ENCODE results near the gene INPP5D.

Gene INPP5D

GRCh38 chr2:233145726-233146125 is 85.6 kb downstream of the INPP5D start:
- no peak for ATAC-seq
- TF ChIP-seq OSR1 (CRISPR knock-in tag; IDR thresholded peaks at IDR 0.05), result no peak
- no peak for TF ChIP-seq PPARA (CRISPR knock-in tag; IDR thresholded peaks at IDR 0.05; ENCODE audit: borderline replicate concordance)
- TF ChIP-seq, protein P1, sequence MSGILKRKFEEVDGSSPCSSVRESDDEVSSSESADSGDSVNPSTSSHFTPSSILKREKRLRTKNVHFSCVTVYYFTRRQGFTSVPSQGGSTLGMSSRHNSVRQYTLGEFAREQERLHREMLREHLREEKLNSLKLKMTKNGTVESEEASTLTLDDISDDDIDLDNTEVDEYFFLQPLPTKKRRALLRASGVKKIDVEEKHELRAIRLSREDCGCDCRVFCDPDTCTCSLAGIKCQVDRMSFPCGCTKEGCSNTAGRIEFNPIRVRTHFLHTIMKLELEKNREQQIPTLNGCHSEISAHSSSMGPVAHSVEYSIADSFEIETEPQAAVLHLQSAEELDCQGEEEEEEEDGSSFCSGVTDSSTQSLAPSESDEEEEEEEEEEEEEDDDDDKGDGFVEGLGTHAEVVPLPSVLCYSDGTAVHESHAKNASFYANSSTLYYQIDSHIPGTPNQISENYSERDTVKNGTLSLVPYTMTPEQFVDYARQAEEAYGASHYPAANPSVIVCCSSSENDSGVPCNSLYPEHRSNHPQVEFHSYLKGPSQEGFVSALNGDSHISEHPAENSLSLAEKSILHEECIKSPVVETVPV (CRISPR knock-in tag; IDR thresholded peaks at IDR 0.05), result no peak
- no peak for TF ChIP-seq ISL1 (CRISPR knock-in tag; IDR thresholded peaks at IDR 0.05)
- no peak for TF ChIP-seq ESRRG (CRISPR knock-in tag; IDR thresholded peaks at IDR 0.05)

GRCh38 chr2:233146194-233146593 is 86.1 kb downstream of the INPP5D start:
- TF ChIP-seq BACH2 (CRISPR knock-in tag; IDR thresholded peaks at IDR 0.05; ENCODE audit: borderline replicate concordance) (no peak), ZNF70 (CRISPR knock-in tag; IDR thresholded peaks at IDR 0.05) (no peak), CSDC2 (CRISPR knock-in tag; IDR thresholded peaks at IDR 0.05) (no peak), ZNF565 (CRISPR knock-in tag; conservative IDR thresholded peaks at IDR 0.05; ENCODE audit: low read depth) (no peak), ZFP3 (CRISPR knock-in tag; IDR thresholded peaks at IDR 0.05) (no peak), SNAI2 (CRISPR knock-in tag; IDR thresholded peaks at IDR 0.05) (no peak), ZNF8 (CRISPR knock-in tag; IDR thresholded peaks at IDR 0.05) (no peak), TCF4 (CRISPR knock-in tag; IDR thresholded peaks at IDR 0.05; ENCODE audit: borderline replicate concordance) (no peak), CREB5 (CRISPR knock-in tag; IDR thresholded peaks at IDR 0.05; ENCODE audit: low read depth) (no peak), RARB (CRISPR knock-in tag; IDR thresholded peaks at IDR 0.05) (no peak), PPARA (CRISPR knock-in tag; IDR thresholded peaks at IDR 0.05; ENCODE audit: borderline replicate concordance) (no peak)
- TF ChIP-seq, protein P2, sequence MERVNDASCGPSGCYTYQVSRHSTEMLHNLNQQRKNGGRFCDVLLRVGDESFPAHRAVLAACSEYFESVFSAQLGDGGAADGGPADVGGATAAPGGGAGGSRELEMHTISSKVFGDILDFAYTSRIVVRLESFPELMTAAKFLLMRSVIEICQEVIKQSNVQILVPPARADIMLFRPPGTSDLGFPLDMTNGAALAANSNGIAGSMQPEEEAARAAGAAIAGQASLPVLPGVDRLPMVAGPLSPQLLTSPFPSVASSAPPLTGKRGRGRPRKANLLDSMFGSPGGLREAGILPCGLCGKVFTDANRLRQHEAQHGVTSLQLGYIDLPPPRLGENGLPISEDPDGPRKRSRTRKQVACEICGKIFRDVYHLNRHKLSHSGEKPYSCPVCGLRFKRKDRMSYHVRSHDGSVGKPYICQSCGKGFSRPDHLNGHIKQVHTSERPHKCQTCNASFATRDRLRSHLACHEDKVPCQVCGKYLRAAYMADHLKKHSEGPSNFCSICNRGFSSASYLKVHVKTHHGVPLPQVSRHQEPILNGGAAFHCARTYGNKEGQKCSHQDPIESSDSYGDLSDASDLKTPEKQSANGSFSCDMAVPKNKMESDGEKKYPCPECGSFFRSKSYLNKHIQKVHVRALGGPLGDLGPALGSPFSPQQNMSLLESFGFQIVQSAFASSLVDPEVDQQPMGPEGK (CRISPR knock-in tag; IDR thresholded peaks at IDR 0.05; ENCODE audit: borderline replicate concordance), result no peak
- TF ChIP-seq, protein P1 (CRISPR knock-in tag; IDR thresholded peaks at IDR 0.05), result no peak
- no peak for ATAC-seq

GRCh38 chr2:233147136-233147828 is 87.1 kb downstream of the INPP5D start:
- TF ChIP-seq SNAI2 (CRISPR knock-in tag; IDR thresholded peaks at IDR 0.05), result no peak
- TF ChIP-seq ZFP3 (CRISPR knock-in tag; IDR thresholded peaks at IDR 0.05), result no peak
- TF ChIP-seq RARB (CRISPR knock-in tag; IDR thresholded peaks at IDR 0.05), result no peak
- TF ChIP-seq ZFP30 (CRISPR knock-in tag; IDR thresholded peaks at IDR 0.05), result no peak
- TF ChIP-seq, protein P1 (CRISPR knock-in tag; IDR thresholded peaks at IDR 0.05), result no peak
- TF ChIP-seq, protein P2 (CRISPR knock-in tag; IDR thresholded peaks at IDR 0.05; ENCODE audit: borderline replicate concordance), result no peak
- TF ChIP-seq ZNF565 (CRISPR knock-in tag; conservative IDR thresholded peaks at IDR 0.05; ENCODE audit: low read depth), result no peak
- TF ChIP-seq ZNF70 (CRISPR knock-in tag; IDR thresholded peaks at IDR 0.05), result no peak
- TF ChIP-seq BACH2 (CRISPR knock-in tag; IDR thresholded peaks at IDR 0.05; ENCODE audit: borderline replicate concordance), result no peak
- TF ChIP-seq, protein P3, sequence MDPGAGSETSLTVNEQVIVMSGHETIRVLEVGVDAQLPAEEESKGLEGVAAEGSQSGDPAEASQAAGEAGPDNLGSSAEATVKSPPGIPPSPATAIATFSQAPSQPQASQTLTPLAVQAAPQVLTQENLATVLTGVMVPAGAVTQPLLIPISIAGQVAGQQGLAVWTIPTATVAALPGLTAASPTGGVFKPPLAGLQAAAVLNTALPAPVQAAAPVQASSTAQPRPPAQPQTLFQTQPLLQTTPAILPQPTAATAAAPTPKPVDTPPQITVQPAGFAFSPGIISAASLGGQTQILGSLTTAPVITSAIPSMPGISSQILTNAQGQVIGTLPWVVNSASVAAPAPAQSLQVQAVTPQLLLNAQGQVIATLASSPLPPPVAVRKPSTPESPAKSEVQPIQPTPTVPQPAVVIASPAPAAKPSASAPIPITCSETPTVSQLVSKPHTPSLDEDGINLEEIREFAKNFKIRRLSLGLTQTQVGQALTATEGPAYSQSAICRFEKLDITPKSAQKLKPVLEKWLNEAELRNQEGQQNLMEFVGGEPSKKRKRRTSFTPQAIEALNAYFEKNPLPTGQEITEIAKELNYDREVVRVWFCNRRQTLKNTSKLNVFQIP (CRISPR knock-in tag; IDR thresholded peaks at IDR 0.05; ENCODE audit: borderline replicate concordance, low read depth), result no peak
- no peak for TF ChIP-seq TCF4 (CRISPR knock-in tag; IDR thresholded peaks at IDR 0.05; ENCODE audit: borderline replicate concordance)
- TF ChIP-seq CSDC2 (CRISPR knock-in tag; IDR thresholded peaks at IDR 0.05), result no peak
- TF ChIP-seq ISL1 (CRISPR knock-in tag; IDR thresholded peaks at IDR 0.05), result no peak
- TF ChIP-seq, protein P4, sequence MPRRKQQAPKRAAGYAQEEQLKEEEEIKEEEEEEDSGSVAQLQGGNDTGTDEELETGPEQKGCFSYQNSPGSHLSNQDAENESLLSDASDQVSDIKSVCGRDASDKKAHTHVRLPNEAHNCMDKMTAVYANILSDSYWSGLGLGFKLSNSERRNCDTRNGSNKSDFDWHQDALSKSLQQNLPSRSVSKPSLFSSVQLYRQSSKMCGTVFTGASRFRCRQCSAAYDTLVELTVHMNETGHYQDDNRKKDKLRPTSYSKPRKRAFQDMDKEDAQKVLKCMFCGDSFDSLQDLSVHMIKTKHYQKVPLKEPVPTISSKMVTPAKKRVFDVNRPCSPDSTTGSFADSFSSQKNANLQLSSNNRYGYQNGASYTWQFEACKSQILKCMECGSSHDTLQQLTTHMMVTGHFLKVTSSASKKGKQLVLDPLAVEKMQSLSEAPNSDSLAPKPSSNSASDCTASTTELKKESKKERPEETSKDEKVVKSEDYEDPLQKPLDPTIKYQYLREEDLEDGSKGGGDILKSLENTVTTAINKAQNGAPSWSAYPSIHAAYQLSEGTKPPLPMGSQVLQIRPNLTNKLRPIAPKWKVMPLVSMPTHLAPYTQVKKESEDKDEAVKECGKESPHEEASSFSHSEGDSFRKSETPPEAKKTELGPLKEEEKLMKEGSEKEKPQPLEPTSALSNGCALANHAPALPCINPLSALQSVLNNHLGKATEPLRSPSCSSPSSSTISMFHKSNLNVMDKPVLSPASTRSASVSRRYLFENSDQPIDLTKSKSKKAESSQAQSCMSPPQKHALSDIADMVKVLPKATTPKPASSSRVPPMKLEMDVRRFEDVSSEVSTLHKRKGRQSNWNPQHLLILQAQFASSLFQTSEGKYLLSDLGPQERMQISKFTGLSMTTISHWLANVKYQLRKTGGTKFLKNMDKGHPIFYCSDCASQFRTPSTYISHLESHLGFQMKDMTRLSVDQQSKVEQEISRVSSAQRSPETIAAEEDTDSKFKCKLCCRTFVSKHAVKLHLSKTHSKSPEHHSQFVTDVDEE (CRISPR knock-in tag; IDR thresholded peaks at IDR 0.05), result no peak
- no peak for TF ChIP-seq OSR1 (CRISPR knock-in tag; IDR thresholded peaks at IDR 0.05)
- TF ChIP-seq PPARA (CRISPR knock-in tag; IDR thresholded peaks at IDR 0.05; ENCODE audit: borderline replicate concordance), result no peak
- no peak for TF ChIP-seq GLIS3 (CRISPR knock-in tag; IDR thresholded peaks at IDR 0.05)
- TF ChIP-seq ARNTL (CRISPR knock-in tag; IDR thresholded peaks at IDR 0.05; ENCODE audit: borderline replicate concordance, low read depth), result no peak
- no peak for TF ChIP-seq ZNF8 (CRISPR knock-in tag; IDR thresholded peaks at IDR 0.05)
- no peak for ATAC-seq

All from SK-N-SH treated with all-trans-retinoic acid at 6 μM for 48 hours (cell line).